ENCODE measurements around the gene TBC1D16. TPM values are rescaled to one million over a fixed set of nuclear protein-coding genes. Genes with fewer than 3 reads are reported as not detected.
A peak's percentile ranks its signal among the peaks of the same experiment; 100 is the strongest.

TBC1D16 gene
- total RNA-seq, 1 experiment from 2014 or later, result 15.3 TPM

GRCh38 chr17:79891113-79891730 is 144.4 kb downstream of the TBC1D16 start:
- no peak for DNase-seq (ENCODE audit: low read depth)

GRCh38 chr17:79890706-79891105 is 145.0 kb downstream of the TBC1D16 start:
- DNase-seq (ENCODE audit: low read depth), result no peak

- DNase-seq (ENCODE audit: low read depth), result peak; percentile 40
Observed at GRCh38 chr17:79888811-79889634, 146.6 kb downstream of the TBC1D16 start.

GRCh38 chr17:79888009-79888540 is 147.6 kb downstream of the TBC1D16 start:
- DNase-seq (ENCODE audit: low read depth), result no peak

DNA sequence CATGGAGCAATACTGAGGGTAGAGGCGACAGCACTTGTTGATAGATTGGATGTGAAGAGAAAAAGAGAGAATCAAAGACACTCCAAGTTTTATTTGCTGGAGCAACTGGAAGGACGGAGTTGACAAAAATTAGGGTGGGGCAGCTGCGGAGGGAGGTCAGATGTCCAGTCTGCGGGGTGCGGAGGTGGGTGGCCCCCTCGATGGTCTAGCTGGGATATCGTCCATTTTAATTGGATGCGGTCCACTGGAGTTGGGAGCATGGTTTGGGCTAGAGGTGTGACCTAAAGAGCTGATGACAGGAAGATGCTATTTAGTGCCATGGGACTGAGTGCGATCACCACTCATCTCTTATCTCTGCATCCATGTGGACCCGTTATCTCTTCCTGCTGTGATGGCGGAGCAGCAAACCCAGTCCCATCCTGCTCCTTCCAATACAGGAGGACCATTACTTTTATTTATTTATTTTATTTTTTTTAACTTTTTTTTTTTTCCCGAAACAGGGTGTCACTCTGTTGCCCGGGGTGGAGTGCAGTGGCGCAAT is 148.2 kb downstream of the TBC1D16 start:
- DNase-seq (ENCODE audit: low read depth), result no peak

- DNase-seq (ENCODE audit: low read depth), result no peak
Observed at GRCh38 chr17:79883202-79883601, 152.5 kb downstream of the TBC1D16 start.

Other genes with a start within 250 kb of the TBC1D16 start
- 7.3 and 11.2 TPM in 2 replicates for gene CBX8, start 238.8 kb downstream of the TBC1D16 start, total RNA-seq (2014; rRNA removed; shearing (Covaris generic))
- 11.6 and 21.2 TPM in 2 replicates for gene CBX4, start 196.4 kb downstream of the TBC1D16 start, total RNA-seq (2014; rRNA removed; shearing (Covaris generic))
- gene CCDC40, start 770 bp upstream of the TBC1D16 start, total RNA-seq (2014; rRNA removed; shearing (Covaris generic)), result 0.94 and 1.3 TPM in 2 replicates
- 5.6 and 11.2 TPM in 2 replicates for gene GAA, start 65.7 kb upstream of the TBC1D16 start, total RNA-seq (2014; rRNA removed; shearing (Covaris generic))
- 103 and 145 TPM in 2 replicates for gene EIF4A3, start 111.3 kb upstream of the TBC1D16 start, total RNA-seq (2014; rRNA removed; shearing (Covaris generic))
- gene CARD14, start 134.2 kb upstream of the TBC1D16 start, total RNA-seq (2014; rRNA removed; shearing (Covaris generic)), result 0.10 TPM in 1 of 2 replicates, not detected in the other
- gene SGSH, start 184.5 kb upstream of the TBC1D16 start, total RNA-seq (2014; rRNA removed; shearing (Covaris generic)), result 26.9 and 34.6 TPM in 2 replicates
- gene SLC26A11, start 184.6 kb upstream of the TBC1D16 start, total RNA-seq (2014; rRNA removed; shearing (Covaris generic)), result 2.2 and 7.6 TPM in 2 replicates
- 30.2 and 66.4 TPM in 2 replicates for gene RNF213, start 225.0 kb upstream of the TBC1D16 start, total RNA-seq (2014; rRNA removed; shearing (Covaris generic))